ENCODE results near the gene ZNF738.
"Not testable (repeated sequence)": the region's sequence is repeated elsewhere in the genome, so short reads cannot be mapped to it uniquely, and the experiment has no call there.

Gene ZNF738

GRCh38 chr19:21358768-21359451 lies at the start of gene ZNF738:
TSS of gene ZNF738 (plus strand) at chr19:21359000. CDS start at chr19:21359141, 141 bp downstream.
- DNase-seq, result peak; percentile 92

- not testable (repeated sequence) for DNase-seq
Observed at GRCh38 chr19:21312807-21313206, 46.0 kb upstream of the ZNF738 start.

GRCh38 chr19:21314676-21315075 lies 44.1 kb upstream of the ZNF738 start:
- DNase-seq, result no peak

GRCh38 chr19:21317821-21318220 lies 41.0 kb upstream of the ZNF738 start:
- no peak for DNase-seq

- DNase-seq, result no peak
Observed at GRCh38 chr19:21321134-21321533, 37.7 kb upstream of the ZNF738 start.

GRCh38 chr19:21321996-21322395 lies 36.8 kb upstream of the ZNF738 start:
- DNase-seq, result no peak

- DNase-seq, result no peak
Observed at GRCh38 chr19:21322528-21322927, 36.3 kb upstream of the ZNF738 start.

- no peak for DNase-seq
Observed at GRCh38 chr19:21323000-21323399, 35.8 kb upstream of the ZNF738 start.

GRCh38 chr19:21326169-21326568 lies 32.6 kb upstream of the ZNF738 start:
- no peak for DNase-seq

GRCh38 chr19:21328406-21328805 lies 30.4 kb upstream of the ZNF738 start:
- DNase-seq, result peak; percentile 2

- DNase-seq, result peak; percentile 90
Observed at GRCh38 chr19:21328885-21329605, 29.8 kb upstream of the ZNF738 start, which contains the start of gene ZNF708. TSS of gene ZNF708 (minus strand) at chr19:21329410. CDS start at chr19:21329212, 198 bp downstream.

- DNase-seq, result no peak
Observed at GRCh38 chr19:21335721-21336120, 23.1 kb upstream of the ZNF738 start.

- DNase-seq, result not testable (repeated sequence)
Observed at GRCh38 chr19:21344841-21345240, 14.0 kb upstream of the ZNF738 start.

- no peak for DNase-seq
Observed at GRCh38 chr19:21352830-21353229, 6.0 kb upstream of the ZNF738 start.

- no peak for DNase-seq
Observed at GRCh38 chr19:21362291-21362690, 3.5 kb downstream of the ZNF738 start.

GRCh38 chr19:21383980-21384582 lies 25.3 kb downstream of the ZNF738 start:
- no peak for DNase-seq

- no peak for DNase-seq
Observed at GRCh38 chr19:21396121-21396520, 37.3 kb downstream of the ZNF738 start.

GRCh38 chr19:21396893-21397572 lies 38.2 kb downstream of the ZNF738 start, which contains the start of gene ZNF493:
TSS of gene ZNF493 (plus strand) at chr19:21397133. CDS start at chr19:21397238, 105 bp downstream.
- peak; percentile 94 for DNase-seq

- DNase-seq, result no peak
Observed at GRCh38 chr19:21398851-21399250, 40.1 kb downstream of the ZNF738 start.

GRCh38 chr19:21402303-21402985 lies 43.6 kb downstream of the ZNF738 start:
- DNase-seq, result no peak

- DNase-seq, result no peak
Observed at GRCh38 chr19:21410166-21410565, 51.4 kb downstream of the ZNF738 start.

GRCh38 chr19:21422244-21422643 lies 63.4 kb downstream of the ZNF738 start:
- no peak for DNase-seq

Data from HCEC 1CT (cell line).